Adrenal gland (tissue), 5 donors: Measurements from ENCODE around the gene AMTN.

Experiments
- CTCF ChIP-seq, 6 experiments: fragments of 450-650 bp in 4 of 6; fragments of 200-600 bp in 2 of 6; sonication (generic) in 1 of 6; IDR thresholded peaks; 1 replicate in 5 of 6; 2 replicates in 1 of 6; pipeline versions ENCODE4 v1.5.1 to v1.8.0; 2016 to 2021; ENCODE audit warnings: antibody characterized with exemption in 6 of 6, mild to moderate bottlenecking in 2 of 6, moderate library complexity in 1 of 6
- POLR2A ChIP-seq, 2 donors: fragments of 450-650 bp; IDR thresholded peaks; one replicate each; pipeline ENCODE4 v1.6.1; 2017; ENCODE audit warnings: antibody characterized with exemption in 2 of 2, mild to moderate bottlenecking in 2 of 2, moderate library complexity in 1 of 2
- donor health status: DM: no; HTN: no; CAD: no.

- TF ChIP-seq POLR2A (IDR thresholded peaks at IDR 0.05) (no peak), CTCF (IDR thresholded peaks at IDR 0.05) (no peak)
Measured at GRCh38 chr4:70533211-70533610, 14.8 kb downstream of the AMTN start.
